Lower lobe of right lung (tissue), 2 donors: ENCODE measurements around the gene HES5. TPM values are rescaled to one million over a fixed set of nuclear protein-coding genes. Genes with fewer than 3 reads are reported as not detected.

Source experiments
- ATAC-seq, 2 donors: fragments of 200-7000 bp; cut with Tn5 transposase; one replicate each; pipeline ENCODE4 v1.9.1; 2020 to 2022; ENCODE audit warnings: mild to moderate bottlenecking in 2 of 2, moderate library complexity in 2 of 2
- DNase-seq: peaks from one replicate; pipeline ENCODE4 v3.0.0-alpha.2; 2020
- H3K27ac ChIP-seq: fragments of 200-600 bp; one replicate; pipeline ENCODE4 v1.8.0; 2022
- H3K27me3 ChIP-seq: fragments of 200-600 bp; one replicate; pipeline ENCODE4 v1.8.0; 2022; ENCODE audit warnings: low read depth
- H3K36me3 ChIP-seq: fragments of 200-600 bp; one replicate; pipeline ENCODE4 v1.8.0; 2022; ENCODE audit warnings: mild to moderate bottlenecking
- H3K4me1 ChIP-seq: fragments of 200-600 bp; one replicate; pipeline ENCODE4 v1.8.0; 2022
- H3K4me3 ChIP-seq: fragments of 200-600 bp; one replicate; pipeline ENCODE4 v1.8.0; 2022; ENCODE audit warnings: mild to moderate bottlenecking
- H3K9me3 ChIP-seq: fragments of 200-600 bp; one replicate; pipeline ENCODE4 v1.8.0; 2022
- intact Hi-C: fragments of 100-400 bp; cut with DNase I; formaldehyde crosslinking; loops from one replicate; pipeline ENCODE4 v1.11.0; 2022
- total RNA-seq: library from RNA; stranded (reverse); fragmentation: NEBNext Ultra II Directional; extraction: Animal tissue kit (Norgen Biotek cat#: 25700); gene quantifications from one replicate; pipeline ENCODE4 v1.2.1, GENCODE V29; 2021
- TF ChIP-seq, protein P1 (sequence below): fragments of 200-600 bp; IDR thresholded peaks from one replicate; pipeline ENCODE4 v1.8.0; 2022; ENCODE audit warnings: antibody characterized with exemption, mild to moderate bottlenecking
- donor health status: DM: no; HTN: yes; CAD: no; lungs with severe emphysema.

The HES5 gene
- total RNA-seq, 1 donor from 2014 or later = 1.5 TPM

DNA sequence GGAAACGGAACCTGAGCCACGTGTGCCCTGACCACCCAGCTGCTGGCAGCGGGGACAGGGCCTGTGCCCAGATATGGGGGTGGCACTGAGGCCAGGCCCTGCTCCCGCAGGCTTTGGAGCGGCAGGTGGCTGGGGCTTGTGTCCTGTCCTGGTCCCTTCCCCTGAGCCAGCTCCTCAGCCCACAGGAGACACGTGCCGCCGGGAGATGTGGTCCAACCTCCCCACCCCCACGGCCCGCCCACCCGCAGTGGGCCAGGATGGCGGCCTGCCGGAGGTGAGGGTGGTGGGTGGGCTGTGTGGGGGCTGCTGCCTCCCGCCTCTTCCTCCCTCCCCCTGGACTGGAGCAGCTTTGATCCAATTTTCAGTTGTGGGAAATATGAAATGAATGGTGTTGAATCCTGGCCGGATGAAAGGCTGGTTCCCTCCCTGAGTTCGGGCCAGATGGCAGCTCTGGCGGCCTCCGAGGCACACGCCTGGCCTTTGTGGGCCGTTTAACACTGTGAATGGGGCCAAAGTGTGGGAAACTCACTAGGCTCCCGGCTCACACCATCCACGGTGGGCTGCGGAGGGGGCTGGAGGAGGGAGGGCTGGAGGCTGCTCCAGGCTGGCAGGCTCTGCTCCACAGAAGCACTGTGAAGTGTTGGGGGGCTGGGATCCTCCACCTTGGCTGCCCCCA is 2.6 kb upstream of the HES5 start:
- peaks cover 55% of the 10 kb centered on the region for H3K27me3 ChIP-seq
- TF ChIP-seq, protein P1, sequence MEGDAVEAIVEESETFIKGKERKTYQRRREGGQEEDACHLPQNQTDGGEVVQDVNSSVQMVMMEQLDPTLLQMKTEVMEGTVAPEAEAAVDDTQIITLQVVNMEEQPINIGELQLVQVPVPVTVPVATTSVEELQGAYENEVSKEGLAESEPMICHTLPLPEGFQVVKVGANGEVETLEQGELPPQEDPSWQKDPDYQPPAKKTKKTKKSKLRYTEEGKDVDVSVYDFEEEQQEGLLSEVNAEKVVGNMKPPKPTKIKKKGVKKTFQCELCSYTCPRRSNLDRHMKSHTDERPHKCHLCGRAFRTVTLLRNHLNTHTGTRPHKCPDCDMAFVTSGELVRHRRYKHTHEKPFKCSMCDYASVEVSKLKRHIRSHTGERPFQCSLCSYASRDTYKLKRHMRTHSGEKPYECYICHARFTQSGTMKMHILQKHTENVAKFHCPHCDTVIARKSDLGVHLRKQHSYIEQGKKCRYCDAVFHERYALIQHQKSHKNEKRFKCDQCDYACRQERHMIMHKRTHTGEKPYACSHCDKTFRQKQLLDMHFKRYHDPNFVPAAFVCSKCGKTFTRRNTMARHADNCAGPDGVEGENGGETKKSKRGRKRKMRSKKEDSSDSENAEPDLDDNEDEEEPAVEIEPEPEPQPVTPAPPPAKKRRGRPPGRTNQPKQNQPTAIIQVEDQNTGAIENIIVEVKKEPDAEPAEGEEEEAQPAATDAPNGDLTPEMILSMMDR = no peak
- peaks cover 54% of the 10 kb centered on the region for H3K4me1 ChIP-seq
- no peak overlapping the region for H3K27ac ChIP-seq
- no peak overlapping the region for H3K4me3 ChIP-seq
- ATAC-seq (no peak), DNase-seq (no peak)
- no peaks in the 10 kb centered on the region for H3K36me3 ChIP-seq
- intact Hi-C loops = no loop called here
- no peaks in the 10 kb centered on the region for H3K9me3 ChIP-seq

- peak overlapping the region; percentile 51 for H3K4me3 ChIP-seq
- no peaks in the 10 kb centered on the region for H3K36me3 ChIP-seq
- TF ChIP-seq, protein P1 = no peak
- no peaks in the 10 kb centered on the region for H3K9me3 ChIP-seq
- peaks cover 64% of the 10 kb centered on the region for H3K4me1 ChIP-seq
- H3K27ac ChIP-seq = peak overlapping the region; percentile 41
- DNase-seq = no peak
- H3K27me3 ChIP-seq = peaks cover 59% of the 10 kb centered on the region
- peak; percentile 19 to 42 for ATAC-seq
- intact Hi-C loops = no loop called here
These were observed 674 bp upstream of the HES5 start for GRCh38 chr1:2530513-2531361.

DNA sequence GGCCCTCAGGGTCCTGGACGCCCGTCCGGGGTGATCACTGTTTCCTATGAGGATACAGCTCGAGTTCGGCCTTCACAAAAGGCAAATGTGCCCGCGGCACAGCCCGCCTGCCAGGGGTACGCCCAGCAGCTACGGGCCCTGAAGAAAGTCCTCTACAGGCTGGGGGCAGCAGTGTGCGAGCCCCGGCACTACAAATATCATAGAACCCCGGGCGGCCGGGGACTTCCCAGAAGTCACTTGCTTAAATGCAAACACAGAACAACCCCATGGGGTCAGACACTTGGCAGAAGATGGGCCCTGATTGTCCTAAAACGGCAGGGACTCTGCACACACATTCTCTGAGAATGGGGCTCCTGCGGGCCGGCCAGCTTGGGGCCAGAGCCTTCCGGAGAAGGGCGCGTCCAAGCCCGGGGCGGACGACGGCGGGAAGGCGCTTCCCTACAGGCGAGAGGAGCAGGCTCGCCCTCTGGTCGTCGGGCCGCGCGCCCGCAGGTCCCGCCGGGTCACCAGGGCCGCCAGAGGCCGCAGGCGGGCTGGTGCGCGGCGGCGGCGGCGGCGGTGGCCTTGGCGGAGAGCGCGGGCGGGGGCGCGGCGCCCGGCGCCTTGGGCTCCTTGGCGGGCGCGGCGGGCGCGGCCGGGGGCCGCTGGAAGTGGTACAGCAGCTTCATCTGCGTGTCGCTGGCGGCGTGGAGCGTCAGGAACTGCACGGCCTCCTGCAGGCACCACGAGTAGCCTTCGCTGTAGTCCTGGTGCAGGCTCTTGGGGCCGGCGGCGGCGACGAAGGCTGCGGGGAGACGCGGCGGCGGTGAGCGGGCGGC is 888 bp downstream of the HES5 start:
- H3K9me3 ChIP-seq = no peaks in the 10 kb centered on the region
- no peaks in the 10 kb centered on the region for H3K36me3 ChIP-seq
- H3K27me3 ChIP-seq = peaks cover 57% of the 10 kb centered on the region
- TF ChIP-seq, protein P1 = no peak
- intact Hi-C loops = no loop called here
- no peak for DNase-seq
- peaks cover 68% of the 10 kb centered on the region for H3K4me1 ChIP-seq
- peak overlapping the region; percentile 51 for H3K4me3 ChIP-seq
- H3K27ac ChIP-seq = peak overlapping the region; percentile 18
- ATAC-seq = no peak

DNA sequence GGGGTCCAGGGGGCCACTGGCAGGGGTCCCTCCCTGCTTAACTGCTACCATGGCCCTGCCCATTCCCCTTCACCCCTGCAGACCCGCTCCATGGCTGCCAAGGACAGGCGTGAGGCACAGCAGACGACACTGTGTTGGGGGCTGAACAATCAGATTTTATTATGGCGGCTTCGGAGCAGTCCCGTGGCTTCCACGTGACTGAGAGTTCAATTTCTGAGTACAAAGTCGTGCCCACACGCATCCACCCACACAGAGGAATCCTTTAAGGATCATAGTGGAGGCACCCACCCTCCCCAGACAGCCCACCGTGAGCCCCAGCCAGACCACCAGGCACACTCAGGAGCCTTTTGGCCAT is 1.5 kb downstream of the HES5 start:
- H3K4me1 ChIP-seq = peaks cover 69% of the 10 kb centered on the region
- peaks cover 54% of the 10 kb centered on the region for H3K27me3 ChIP-seq
- H3K36me3 ChIP-seq = no peaks in the 10 kb centered on the region
- TF ChIP-seq, protein P1 = no peak
- H3K27ac ChIP-seq = no peak overlapping the region
- intact Hi-C loops = no loop called here
- no peak for DNase-seq
- no peak for ATAC-seq
- H3K4me3 ChIP-seq = peak overlapping the region; percentile 51
- H3K9me3 ChIP-seq = no peaks in the 10 kb centered on the region

DNA sequence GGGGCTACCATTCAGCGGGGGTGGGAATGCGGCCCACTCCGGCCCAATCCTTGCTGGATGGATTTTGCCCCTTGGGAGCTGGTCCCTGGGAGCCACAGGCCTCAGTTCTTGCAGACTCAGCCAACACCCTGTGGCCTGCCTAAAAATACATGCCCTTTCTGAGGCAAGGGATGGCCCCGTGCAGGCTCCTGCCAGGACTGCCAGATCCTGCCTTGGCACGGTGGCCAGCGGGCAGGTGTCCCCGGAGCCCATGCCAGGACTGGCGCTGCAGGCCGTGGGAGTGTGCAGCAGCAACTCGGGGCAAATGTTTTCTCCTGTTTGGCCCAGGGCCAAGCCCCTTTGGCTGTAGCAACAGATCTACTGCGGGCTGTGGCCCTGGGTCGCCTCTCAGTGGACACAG is 2.0 kb downstream of the HES5 start:
- H3K4me3 ChIP-seq = no peak overlapping the region
- no peaks in the 10 kb centered on the region for H3K9me3 ChIP-seq
- intact Hi-C loops = no loop called here
- DNase-seq (no peak), ATAC-seq (no peak)
- TF ChIP-seq, protein P1 = no peak
- H3K27ac ChIP-seq = no peak overlapping the region
- no peaks in the 10 kb centered on the region for H3K36me3 ChIP-seq
- peaks cover 48% of the 10 kb centered on the region for H3K27me3 ChIP-seq
- peaks cover 71% of the 10 kb centered on the region for H3K4me1 ChIP-seq
